ENCODE measurements around the gene SYNPO2L.

DNA sequence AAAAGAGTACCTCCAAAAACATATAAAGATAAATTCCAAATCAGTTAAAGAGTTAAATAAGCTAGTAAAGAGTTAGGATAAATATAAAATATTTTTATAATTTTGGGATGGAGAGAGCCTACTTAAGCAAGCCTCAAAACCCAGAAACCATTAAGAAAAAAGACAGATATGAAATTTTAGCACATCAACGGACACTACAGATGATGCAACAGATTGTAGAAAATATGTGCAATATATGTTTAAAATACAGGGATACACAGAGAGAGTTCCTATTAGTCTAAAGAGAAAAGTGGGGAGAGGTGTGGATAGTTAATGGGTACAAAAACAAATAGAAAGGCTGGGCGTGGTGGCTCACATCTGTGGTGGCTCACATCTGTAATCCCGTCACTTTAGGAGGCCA is 41.1 kb downstream of the SYNPO2L start:
- TF ChIP-seq, protein P1, sequence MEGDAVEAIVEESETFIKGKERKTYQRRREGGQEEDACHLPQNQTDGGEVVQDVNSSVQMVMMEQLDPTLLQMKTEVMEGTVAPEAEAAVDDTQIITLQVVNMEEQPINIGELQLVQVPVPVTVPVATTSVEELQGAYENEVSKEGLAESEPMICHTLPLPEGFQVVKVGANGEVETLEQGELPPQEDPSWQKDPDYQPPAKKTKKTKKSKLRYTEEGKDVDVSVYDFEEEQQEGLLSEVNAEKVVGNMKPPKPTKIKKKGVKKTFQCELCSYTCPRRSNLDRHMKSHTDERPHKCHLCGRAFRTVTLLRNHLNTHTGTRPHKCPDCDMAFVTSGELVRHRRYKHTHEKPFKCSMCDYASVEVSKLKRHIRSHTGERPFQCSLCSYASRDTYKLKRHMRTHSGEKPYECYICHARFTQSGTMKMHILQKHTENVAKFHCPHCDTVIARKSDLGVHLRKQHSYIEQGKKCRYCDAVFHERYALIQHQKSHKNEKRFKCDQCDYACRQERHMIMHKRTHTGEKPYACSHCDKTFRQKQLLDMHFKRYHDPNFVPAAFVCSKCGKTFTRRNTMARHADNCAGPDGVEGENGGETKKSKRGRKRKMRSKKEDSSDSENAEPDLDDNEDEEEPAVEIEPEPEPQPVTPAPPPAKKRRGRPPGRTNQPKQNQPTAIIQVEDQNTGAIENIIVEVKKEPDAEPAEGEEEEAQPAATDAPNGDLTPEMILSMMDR (IDR thresholded peaks at IDR 0.05; ENCODE audit: insufficient read depth, low read depth, low read length): no peak
- no peak for TF ChIP-seq EZH2 (IDR thresholded peaks at IDR 0.05; ENCODE audit: insufficient read depth, low read length)

Measured in astrocyte (in vitro differentiated cells and primary cell).